NCI-H1436 (cell line): ENCODE results near the gene TLR1.
A peak's percentile ranks its signal among the peaks of the same experiment; 100 is the strongest.
"Not testable (repeated sequence)": the region's sequence is repeated elsewhere in the genome, so short reads cannot be mapped to it uniquely, and the experiment has no call there.

Source experiments
- DNase-seq: peaks from one replicate; lab custom pipeline; 2025; lab: John Stamatoyannopoulos, UW

TLR1 gene

GRCh38 chr4:38774181-38774955 lies 30.2 kb downstream of the TLR1 start:
- no peak for DNase-seq

GRCh38 chr4:38770281-38770680 lies 34.3 kb downstream of the TLR1 start:
- DNase-seq: not testable (repeated sequence)

- DNase-seq: no peak
Measured at GRCh38 chr4:38769857-38770256, 34.7 kb downstream of the TLR1 start.

GRCh38 chr4:38769441-38769840 lies 35.1 kb downstream of the TLR1 start:
- DNase-seq: no peak

DNA sequence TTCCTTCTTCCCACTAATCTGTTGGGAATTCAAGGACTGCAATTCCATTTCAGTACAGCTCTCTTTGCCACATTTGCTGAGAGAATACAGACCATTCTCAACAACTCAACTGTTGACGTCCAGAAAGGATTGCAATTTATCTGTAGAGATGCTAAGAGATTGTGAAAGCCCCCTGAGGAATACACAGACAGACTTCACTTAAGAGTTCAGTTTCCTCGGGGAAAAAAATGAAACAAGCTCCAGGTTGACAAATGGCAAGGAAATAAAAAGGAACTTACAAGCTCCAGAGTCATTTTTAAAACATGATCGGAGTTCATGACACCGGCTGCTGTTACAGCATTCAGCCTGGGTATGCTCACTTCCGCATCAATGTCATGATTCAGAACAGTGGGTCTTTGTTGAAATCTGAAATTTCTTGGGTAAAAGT lies 35.6 kb downstream of the TLR1 start:
- no peak for DNase-seq

- DNase-seq: not testable (repeated sequence)
Measured at GRCh38 chr4:38766940-38767339, 37.7 kb downstream of the TLR1 start.

- no peak for DNase-seq
Measured at GRCh38 chr4:38765382-38765781, 39.2 kb downstream of the TLR1 start.

GRCh38 chr4:38764277-38764676 lies 40.3 kb downstream of the TLR1 start:
- DNase-seq: no peak

DNA sequence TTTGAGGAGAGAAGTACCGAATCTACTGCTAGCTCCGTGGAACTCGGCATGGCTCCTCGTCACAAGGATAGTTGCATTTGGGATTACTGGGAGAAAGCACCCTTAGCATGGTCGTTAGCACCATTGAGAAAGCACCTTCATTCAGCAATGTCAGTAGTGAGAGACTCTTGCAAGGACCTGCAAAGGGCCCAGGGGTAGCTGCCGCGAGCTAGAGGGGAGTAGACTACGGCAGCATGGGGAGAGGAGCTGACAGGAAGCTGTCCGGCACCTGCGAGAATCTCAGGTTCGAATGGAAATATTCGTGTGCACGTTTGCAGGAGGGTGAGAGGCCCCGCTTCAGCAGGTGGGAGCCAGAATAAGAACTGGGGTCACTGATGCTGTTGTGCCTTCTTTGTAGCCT lies 42.0 kb downstream of the TLR1 start:
- DNase-seq: no peak

DNA sequence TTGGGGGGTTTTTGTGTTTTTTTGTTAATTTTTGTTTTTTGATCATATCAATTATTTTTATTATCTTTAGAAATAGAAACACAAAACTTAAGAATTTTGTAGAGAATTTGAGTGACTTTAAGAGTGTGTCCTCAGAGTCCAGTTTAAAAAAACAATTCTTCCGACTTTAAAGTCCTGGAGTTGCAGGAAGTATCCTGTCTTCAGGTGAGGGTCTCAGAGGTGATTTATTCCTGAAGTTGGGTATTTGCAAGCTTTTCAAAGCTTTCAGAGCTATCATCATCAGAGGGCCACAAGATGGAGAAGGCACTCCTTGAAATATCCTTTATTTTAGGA lies 44.8 kb downstream of the TLR1 start:
- DNase-seq: no peak

DNA sequence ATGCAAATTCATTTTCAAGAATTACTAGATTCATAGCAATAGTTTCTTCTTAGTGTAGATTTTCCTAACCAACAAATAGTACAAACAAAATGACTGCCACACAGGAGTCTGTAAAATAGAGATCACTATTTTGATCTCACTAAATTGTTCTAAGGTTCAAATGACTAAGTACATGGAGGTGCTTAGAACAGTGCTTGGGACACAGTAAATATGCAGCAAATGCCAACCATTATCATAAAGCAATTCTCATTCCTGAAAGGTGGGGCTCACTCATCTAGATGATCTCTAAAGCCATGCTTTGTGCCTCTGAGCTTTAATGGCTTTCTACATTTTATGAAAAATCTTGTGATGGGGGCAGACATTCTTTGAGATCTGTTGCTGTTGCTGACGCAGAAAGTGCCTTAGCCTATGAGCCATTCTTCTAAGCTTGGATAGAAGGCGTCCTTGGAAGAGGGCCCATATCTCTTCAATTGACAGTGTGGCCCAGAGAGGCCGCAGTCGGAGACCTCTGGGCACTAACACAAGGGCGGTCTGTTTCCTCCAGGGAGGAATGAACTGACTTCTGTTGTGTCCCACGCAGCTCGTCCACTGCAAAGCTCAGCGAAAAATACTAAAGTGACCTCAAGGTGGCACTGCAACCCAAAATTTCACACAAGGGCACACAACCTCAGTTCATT lies 45.3 kb downstream of the TLR1 start:
- peak; percentile 27 for DNase-seq

GRCh38 chr4:38757945-38758600 lies 46.5 kb downstream of the TLR1 start:
- DNase-seq: no peak

DNA sequence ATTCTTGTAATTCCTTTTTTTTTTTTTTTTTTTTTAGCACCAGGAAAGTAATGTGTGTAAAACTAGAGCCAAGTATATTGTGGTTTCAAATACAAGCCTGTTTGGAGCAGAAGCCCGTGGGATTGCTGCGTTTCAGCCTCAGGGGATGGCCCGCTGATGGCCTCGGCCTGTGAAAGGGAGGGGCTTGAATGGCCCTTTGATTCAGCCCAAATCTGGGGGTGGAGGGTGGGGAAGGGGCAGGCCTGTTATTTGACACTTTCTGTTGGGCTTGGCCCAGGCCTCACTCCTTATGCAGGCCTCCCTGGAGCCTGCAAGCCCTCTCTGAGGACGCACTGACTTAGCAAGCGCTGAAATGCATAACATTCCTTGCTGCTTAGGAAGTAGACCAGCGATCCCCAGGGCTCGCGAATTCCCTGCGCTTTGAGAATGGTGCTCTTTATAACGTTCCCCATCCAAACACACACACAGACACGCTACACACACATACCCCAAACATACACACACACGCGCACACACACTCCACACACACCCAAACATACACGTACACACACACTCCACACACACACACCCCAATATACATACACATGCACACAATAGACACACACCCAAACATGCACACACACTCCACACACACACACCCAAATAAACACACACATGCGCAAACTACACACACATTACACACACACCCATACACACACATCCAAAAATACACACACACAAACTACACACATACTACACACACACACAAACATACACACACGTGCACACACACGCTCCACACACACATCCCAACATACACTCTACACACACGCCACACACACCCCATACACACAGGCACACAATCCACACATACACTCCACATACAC lies 51.4 kb downstream of the TLR1 start:
- peak; percentile 74 for DNase-seq

GRCh38 chr4:38752372-38752940 lies 52.1 kb downstream of the TLR1 start:
- no peak for DNase-seq

DNA sequence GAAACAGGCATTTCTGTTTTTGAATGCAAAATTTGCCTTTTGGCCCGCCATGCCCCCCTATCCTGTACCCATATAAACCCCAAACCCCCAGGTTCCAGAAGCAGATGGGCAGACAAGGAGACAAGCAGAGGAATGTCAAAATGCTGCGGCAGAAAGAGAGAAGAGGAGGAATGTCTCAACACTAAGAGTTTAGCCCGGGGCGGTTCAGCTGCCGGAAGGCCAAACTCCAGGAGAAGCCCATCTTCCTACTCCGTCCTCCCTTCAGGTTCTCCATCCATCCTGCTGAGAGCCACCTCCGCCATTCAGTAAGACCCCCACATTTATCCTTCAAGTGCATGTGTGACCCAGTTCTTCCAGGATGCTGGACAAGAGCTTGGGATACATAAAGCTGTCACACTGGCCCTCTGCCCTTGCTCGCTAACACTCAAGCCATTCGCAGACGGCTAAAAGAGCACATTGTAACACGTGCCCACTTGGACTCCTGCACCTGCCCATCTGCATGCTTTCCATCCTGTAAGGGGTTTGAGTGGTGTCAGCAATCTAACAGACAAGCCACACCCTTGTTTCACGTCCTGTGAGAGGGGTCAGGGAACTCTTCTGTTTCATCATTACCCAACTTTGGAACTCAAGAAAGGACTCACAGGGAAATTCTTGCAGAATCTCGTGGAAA lies 53.1 kb downstream of the TLR1 start:
- no peak for DNase-seq

DNA sequence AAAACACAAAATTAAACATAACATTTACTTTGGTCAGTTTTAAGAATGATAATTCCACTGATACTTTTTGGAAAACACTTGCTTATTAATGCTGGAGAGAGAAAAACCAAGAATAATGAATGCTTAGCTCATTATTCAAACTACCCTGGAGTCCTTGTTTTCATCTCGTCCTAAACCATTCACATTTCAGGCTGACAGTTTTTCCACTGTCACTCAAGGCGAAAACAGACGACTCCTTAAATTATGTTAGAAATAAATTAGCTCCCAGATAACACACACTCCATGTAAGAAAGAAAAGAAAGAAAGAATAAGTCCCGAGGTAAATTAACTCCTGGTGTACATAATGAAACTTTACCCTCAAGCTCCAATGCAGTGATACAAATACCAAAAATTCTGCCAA lies 55.3 kb downstream of the TLR1 start:
- no peak for DNase-seq

GRCh38 chr4:38747629-38748028 lies 57.0 kb downstream of the TLR1 start:
- no peak for DNase-seq
